GM12864 (cell line): Measurements from ENCODE around the gene PIEZO2.
A peak's percentile ranks its signal among the peaks of the same experiment; 100 is the strongest.
"Not testable (repeated sequence)": the region's sequence is repeated elsewhere in the genome, so short reads cannot be mapped to it uniquely, and the experiment has no call there.

Source experiments
- DNase-seq: peaks from one replicate; pipeline ENCODE4 v3.0.0-alpha.2; 2011; ENCODE audit warnings: low read depth
- H3K4me3 ChIP-seq: 2 replicates; pipeline ENCODE4 v1.5.1; 2011; ENCODE audit warnings: mild to moderate bottlenecking, low read depth, low read length, control low read depth
- TF ChIP-seq, protein P1 (sequence below): IDR thresholded peaks from 2 replicates; pipeline ENCODE4 v1.5.1; 2011; ENCODE audit warnings: low read depth, mild to moderate bottlenecking, moderate library complexity, low read length, control low read depth, inconsistent platforms; ENCODE audit errors: missing control alignments

The PIEZO2 gene

DNA sequence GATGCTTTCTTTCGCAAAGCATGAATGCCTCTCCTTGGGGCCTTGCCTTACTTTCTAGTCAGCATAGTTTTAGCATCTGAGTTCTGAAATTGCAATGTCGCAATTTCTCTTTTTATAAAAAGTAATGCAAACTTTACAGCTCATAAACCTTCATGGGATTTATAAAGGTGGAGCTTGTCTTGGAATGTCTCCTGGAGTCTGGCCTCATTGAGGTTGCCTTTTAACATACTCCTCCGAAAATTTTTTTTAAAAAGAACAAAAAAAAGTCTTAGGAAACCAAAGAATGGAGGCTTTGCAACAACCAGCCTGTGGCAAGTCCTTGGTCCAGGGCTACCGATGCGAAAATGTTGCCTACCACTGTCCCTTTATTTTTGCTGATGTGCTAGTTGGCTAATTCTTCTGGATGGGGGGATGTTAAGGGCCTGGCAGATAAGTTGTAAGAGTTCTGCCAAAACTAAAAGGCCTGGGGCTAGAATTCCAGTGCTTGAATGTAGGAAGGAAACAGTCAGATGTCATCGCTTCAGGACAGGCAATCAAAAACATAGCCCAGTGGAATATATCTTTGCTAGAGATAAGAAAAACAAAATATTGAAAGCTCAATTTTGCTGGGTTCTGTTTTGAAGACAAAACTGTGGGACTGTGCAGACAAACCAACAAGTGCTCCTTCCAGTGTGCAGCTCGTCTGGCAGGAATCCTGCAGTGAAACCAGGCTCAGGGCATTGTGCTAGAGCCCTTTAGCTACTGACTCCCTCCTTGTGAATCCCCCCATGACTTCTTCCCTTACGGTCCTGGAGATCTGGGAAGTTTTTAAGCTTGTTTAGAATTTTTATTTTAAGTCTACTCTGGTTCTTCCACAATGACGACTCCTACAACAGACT, 213.0 kb downstream of the PIEZO2 start:
- no peak for DNase-seq
- TF ChIP-seq, protein P1, sequence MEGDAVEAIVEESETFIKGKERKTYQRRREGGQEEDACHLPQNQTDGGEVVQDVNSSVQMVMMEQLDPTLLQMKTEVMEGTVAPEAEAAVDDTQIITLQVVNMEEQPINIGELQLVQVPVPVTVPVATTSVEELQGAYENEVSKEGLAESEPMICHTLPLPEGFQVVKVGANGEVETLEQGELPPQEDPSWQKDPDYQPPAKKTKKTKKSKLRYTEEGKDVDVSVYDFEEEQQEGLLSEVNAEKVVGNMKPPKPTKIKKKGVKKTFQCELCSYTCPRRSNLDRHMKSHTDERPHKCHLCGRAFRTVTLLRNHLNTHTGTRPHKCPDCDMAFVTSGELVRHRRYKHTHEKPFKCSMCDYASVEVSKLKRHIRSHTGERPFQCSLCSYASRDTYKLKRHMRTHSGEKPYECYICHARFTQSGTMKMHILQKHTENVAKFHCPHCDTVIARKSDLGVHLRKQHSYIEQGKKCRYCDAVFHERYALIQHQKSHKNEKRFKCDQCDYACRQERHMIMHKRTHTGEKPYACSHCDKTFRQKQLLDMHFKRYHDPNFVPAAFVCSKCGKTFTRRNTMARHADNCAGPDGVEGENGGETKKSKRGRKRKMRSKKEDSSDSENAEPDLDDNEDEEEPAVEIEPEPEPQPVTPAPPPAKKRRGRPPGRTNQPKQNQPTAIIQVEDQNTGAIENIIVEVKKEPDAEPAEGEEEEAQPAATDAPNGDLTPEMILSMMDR: no peak

DNA sequence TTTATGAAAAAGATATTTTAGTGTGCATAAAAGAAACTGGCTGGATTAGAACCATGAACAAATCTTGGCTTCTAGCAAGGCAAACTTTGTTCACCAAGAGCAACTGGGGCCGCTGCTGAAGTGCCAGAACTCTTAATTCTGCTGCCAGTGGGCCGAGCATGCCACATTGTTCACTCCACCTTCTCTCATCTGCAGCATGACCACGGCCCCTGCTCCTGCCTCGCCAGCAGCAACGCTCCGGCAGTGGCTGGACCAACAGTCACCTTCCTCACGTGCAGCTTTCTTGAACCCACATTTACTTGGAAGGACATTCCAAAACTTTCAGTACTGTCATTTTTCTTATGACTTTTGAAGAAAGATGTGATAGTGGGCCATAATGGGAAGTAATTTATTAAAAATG, 213.8 kb downstream of the PIEZO2 start:
- TF ChIP-seq, protein P1: no peak
- DNase-seq: no peak
- H3K4me3 ChIP-seq: no peak overlapping the region

More for the DNA sequence above, 213.0 kb downstream of the PIEZO2 start:
- H3K4me3 ChIP-seq: no peak overlapping the region

DNA sequence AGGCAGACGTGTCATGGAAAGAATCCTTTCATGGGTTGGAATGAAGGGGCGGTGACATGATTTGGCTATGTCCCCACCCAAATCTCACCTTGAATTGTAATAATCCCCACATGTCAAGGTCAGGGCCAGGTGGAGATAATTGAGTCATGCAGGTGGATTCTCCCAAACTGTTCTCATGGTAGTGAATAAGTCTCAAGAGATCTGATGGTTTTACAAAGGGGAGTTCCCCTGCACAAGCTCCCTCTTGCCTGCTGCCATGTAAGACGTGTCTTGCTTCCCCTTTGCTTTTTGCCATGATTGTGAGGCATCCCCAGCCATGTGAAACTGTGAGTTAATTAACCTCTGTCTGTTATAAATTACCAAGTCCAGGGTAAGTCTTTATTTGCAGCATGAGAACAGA, 215.7 kb downstream of the PIEZO2 start:
- DNase-seq, H3K4me3 ChIP-seq: not testable (repeated sequence)

DNA sequence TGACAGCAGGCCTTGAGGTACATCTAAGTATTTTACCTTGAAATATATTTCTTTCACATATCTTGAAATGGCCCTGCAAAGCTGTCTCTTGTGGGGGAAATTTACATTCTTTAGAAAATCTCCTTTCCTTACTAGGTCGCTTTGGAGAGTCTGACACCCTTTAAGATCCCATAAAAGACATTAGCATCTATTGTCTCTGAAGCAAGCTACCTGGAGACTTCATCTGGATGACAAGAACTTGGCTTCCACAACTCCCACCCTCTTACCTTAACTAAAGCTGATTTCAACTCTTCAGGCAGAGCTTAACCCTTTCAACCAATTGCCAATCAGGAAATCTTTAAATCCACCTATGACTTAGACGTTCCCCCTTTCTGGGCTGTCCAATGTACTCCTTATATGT, 219.3 kb downstream of the PIEZO2 start:
- TF ChIP-seq, protein P1: no peak
- no peak overlapping the region for H3K4me3 ChIP-seq
- DNase-seq: no peak

DNA sequence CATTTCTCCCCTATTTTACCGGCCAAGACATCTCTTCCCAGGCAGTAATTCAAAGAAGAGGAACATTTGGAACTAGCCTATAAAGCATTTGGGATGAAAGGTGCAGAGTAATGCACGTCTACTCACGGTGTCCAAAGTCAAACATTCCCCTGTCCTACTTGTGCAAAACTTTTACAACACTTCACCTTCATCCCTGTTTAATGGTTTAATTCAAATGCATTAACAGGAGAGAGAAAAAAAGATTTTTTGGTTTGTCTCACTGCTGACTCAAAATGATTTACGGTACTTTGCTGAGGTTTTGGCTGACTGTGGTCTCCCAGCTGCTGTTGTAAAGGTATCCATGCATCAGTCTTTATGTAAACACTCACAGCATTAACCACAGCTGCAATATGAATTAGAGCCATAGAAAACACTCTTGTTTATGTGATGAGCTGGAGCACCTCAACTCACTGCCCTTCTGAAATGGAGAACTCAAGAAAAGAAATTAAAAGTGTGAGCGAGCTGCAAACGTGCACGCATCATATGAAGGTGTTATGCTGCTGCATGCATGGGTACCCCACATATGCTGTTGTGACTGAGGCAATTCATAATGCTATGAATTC, 220.5 kb downstream of the PIEZO2 start:
- TF ChIP-seq, protein P1: no peak
- peak; percentile 74 for DNase-seq

DNA sequence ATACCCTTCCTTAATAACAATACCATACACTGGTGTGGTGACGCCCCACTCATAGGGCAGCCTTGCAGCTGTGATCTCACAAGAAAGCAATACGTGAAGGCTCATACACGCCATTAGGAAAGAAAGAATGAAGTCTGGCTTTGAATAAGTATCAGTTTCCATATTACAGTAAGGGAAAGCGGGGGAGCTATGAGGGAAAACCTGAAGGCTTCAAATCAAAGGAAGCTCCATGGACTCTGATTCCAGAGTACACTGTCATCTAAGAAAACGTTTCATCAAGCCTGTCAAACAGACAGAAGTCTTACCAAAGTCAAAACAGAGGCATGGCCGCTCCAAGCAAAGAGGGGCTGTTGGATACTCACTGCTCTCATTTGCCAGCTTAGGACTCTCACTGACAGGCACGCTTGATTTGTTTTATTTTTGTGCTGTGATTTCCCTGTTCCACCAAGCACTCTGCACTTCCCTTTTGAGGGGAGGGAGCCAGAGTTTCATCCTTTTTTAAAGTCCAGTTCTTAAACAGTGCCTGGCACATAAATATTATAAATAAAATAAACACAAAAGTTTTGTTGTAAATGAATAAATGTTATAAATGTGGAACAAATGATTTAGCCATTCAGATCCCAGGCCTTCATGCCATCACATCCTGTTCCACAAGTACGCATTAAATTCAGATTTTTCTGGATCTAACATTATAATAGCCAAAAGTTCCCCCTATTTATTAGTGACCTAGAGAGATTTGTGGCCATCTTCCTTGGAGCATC, 221.2 kb downstream of the PIEZO2 start:
- TF ChIP-seq, protein P1: no peak
- peak; percentile 48 for DNase-seq
- H3K4me3 ChIP-seq: peak overlapping the region; percentile 11; the same call in 1 of the 2 replicates

More for the DNA sequence above, 220.5 kb downstream of the PIEZO2 start:
- no peak overlapping the region; the same call in 1 of the 2 replicates for H3K4me3 ChIP-seq

DNA sequence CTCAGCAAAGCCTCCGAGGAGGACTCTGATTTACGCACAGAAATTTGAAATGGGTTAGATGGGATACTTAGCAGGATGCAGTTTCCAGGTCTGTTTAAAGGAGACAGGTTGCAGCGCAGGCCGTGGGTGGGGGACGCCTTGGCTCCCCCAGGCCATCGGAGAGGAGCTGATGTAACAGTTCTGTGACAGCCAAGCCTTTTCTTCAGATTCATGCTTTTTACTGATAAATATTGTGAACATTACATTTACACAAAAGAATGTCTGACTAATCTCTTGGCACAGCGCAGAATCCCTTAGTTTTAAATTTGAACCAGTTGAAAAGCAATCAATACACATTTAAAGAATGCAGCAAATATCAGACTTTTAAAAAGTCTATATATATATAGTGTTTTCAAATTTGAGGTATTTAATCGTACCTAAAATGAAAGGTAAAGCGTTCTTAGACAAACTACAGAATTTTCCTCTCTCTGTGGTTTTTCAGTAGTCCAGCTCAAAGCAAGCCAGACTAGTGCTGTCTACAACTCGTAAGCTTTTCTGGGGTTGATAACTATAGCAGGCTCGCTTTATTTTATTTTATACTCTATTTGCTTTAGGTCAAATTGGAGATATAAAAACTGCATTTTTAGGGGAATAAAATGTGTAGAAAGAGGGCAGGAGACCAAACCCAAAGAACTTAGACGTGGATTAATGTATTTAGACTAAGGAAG, 221.9 kb downstream of the PIEZO2 start:
- H3K4me3 ChIP-seq: peak overlapping the region; percentile 6; the same call in 1 of the 2 replicates
- no peak for DNase-seq
- TF ChIP-seq, protein P1: no peak
